ENCODE data around the gene ATP6V1G2. TPM values are rescaled to one million over a fixed set of nuclear protein-coding genes. Genes with fewer than 3 reads are reported as not detected.

Gene ATP6V1G2
- polyA plus RNA-seq, 3 donors = 0.41 TPM; not detected in 2

DNA sequence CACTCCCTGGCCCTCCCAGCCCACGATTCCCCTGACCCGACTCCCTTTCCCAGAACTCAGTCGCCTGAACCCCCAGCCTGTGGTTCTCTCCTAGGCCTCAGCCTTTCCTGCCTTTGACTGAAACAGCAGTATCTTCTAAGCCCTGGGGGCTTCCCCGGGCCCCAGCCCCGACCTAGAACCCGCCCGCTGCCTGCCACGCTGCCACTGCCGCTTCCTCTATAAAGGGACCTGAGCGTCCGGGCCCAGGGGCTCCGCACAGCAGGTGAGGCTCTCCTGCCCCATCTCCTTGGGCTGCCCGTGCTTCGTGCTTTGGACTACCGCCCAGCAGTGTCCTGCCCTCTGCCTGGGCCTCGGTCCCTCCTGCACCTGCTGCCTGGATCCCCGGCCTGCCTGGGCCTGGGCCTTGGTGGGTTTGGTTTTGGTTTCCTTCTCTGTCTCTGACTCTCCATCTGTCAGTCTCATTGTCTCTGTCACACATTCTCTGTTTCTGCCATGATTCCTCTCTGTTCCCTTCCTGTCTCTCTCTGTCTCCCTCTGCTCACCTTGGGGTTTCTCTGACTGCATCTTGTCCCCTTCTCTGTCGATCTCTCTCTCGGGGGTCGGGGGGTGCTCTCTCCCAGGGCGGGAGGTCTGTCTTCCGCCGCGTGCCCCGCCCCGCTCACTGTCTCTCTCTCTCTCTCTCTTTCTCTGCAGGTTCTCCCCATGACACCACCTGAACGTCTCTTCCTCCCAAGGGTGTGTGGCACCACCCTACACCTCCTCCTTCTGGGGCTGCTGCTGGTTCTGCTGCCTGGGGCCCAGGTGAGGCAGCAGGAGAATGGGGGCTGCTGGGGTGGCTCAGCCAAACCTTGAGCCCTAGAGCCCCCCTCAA lies 25.9 kb upstream of the ATP6V1G2 start, which contains the start of gene LTA:
Gene LTA (plus strand): TSS at position 249 of the 871 bp plus-strand sequence. CDS start 454 bp downstream, at position 703.
- DNase-seq = no peak
- Histone ChIP-seq H2AFZ (ENCODE audit: insufficient read depth, low read depth, low read length, poor library complexity, severe bottlenecking) (no peak within 1 kb of the TSS), H3K4me1 (ENCODE audit: control insufficient read depth in 1 of 2, insufficient read depth in 2 of 2, low read length in 2 of 2) (peaks cover 54 to 58% of the 10 kb centered on the region in 2 donors), H3K9me3 (replicated peaks in 1 of 2; ENCODE audit: control insufficient read depth in 1 of 2, insufficient read depth in 1 of 2, low read length in 2 of 2) (no peaks in the 10 kb centered on the region), H3K27me3 (ENCODE audit: control insufficient read depth in 2 of 2, insufficient read depth in 2 of 2, low read length in 2 of 2) (no peaks in the 10 kb centered on the region), H4K20me1 (ENCODE audit: insufficient read depth, low read length) (peaks cover 17% of the 10 kb centered on the region), H3K4me2 (replicated peaks; ENCODE audit: extremely low read depth, low read length, poor library complexity, severe bottlenecking) (no peak within 1 kb of the TSS), H3K4me3 (replicated peaks in 1 of 3; ENCODE audit: low read depth in 2 of 3, low read length in 3 of 3) (no peak within 1 kb of the TSS), H3K9ac (ENCODE audit: insufficient read depth, low read length, poor library complexity, severe bottlenecking) (no peak within 1 kb of the TSS), H3K36me3 (replicated peaks in 1 of 2; ENCODE audit: control insufficient read depth in 1 of 2, insufficient read depth in 2 of 2, low read length in 2 of 2) (peaks cover 5 to 7% of the 10 kb centered on the region in 2 donors), H3K27ac (ENCODE audit: low read depth in 1 of 2, low read length in 2 of 2) (no peak within 1 kb of the TSS), H3K79me2 (ENCODE audit: insufficient read depth, low read length) (peaks cover 21% of the 10 kb centered on the region)
- H3K4me3 Mint-ChIP-seq = peak within 1 kb of the TSS in 1 of 2 donors; percentile 65
- peaks cover 15 to 16% of the 10 kb centered on the region in 2 donors for H3K36me3 Mint-ChIP-seq
- peaks cover 1 to 5% (median 3%) of the 10 kb centered on the region in 3 donors for H3K27me3 Mint-ChIP-seq (ENCODE audit: low read depth in 3 of 3)
- peak within 1 kb of the TSS in 4 of 7 donors; percentile 0 to 90 (median 69) for H3K27ac Mint-ChIP-seq
- TF ChIP-seq, protein P1, sequence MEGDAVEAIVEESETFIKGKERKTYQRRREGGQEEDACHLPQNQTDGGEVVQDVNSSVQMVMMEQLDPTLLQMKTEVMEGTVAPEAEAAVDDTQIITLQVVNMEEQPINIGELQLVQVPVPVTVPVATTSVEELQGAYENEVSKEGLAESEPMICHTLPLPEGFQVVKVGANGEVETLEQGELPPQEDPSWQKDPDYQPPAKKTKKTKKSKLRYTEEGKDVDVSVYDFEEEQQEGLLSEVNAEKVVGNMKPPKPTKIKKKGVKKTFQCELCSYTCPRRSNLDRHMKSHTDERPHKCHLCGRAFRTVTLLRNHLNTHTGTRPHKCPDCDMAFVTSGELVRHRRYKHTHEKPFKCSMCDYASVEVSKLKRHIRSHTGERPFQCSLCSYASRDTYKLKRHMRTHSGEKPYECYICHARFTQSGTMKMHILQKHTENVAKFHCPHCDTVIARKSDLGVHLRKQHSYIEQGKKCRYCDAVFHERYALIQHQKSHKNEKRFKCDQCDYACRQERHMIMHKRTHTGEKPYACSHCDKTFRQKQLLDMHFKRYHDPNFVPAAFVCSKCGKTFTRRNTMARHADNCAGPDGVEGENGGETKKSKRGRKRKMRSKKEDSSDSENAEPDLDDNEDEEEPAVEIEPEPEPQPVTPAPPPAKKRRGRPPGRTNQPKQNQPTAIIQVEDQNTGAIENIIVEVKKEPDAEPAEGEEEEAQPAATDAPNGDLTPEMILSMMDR (IDR thresholded peaks at IDR 0.05) = no peak
- peaks cover 72% of the 10 kb centered on the region for H3K4me1 Mint-ChIP-seq
- intact Hi-C loops (cut with micrococcal nuclease) = no loop called here
- H3K9me3 Mint-ChIP-seq = peaks cover 0 to 3% (median 0%) of the 10 kb centered on the region in 7 donors
- 77% methylated on average over 18 of the region's 27 CpGs for WGBS (ENCODE audit: insufficient coverage)

DNA sequence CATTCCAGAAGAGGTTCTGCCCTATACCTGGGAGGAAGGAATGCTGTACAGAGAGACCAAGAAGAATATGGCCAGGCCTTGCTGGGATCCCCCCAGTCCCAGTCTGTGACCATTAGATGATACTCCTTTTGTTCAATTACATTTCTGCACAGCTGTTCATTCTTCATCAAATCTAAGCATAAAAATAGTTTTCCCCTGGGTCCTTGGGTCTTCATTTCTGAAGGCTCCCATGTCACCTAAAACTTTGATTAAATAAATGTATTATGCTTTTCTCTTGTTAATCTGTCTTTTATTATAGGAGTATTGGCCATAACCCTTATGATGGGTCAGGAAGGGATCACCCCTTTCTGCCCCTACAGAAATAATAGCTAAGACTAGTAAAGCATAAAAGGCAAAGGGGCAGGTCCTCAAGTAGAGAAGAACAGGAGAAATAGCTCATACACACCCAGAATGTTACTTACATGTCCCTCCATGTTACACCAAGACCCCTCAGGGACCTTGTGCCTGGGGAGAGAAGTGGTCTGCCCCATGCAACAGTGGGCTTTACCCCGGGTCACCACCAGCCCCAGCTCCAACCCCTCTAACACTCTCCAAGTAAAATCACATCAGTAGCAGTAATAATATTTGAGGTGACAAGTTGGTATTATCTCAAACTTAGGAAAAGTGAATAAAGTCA lies 23.6 kb upstream of the ATP6V1G2 start:
- Mint-ChIP-seq H3K27me3 (ENCODE audit: low read depth in 3 of 3) (peaks cover 1 to 5% (median 3%) of the 10 kb centered on the region in 3 donors), H3K9me3 (peaks cover 0 to 2% (median 0%) of the 10 kb centered on the region in 7 donors), H3K36me3 (peaks cover 3 to 4% of the 10 kb centered on the region in 2 donors), H3K27ac (peak overlapping the region in 3 of 7 donors; percentile 97 to 99 (median 98)), H3K4me3 (no peak overlapping the region), H3K4me1 (peaks cover 58% of the 10 kb centered on the region)
- no peaks in the 10 kb centered on the region for H4K20me1 ChIP-seq (ENCODE audit: insufficient read depth, low read length)
- intact Hi-C loops (cut with micrococcal nuclease) = no loop called here
- peaks cover 36 to 38% of the 10 kb centered on the region in 2 donors for H3K4me1 ChIP-seq (ENCODE audit: control insufficient read depth in 1 of 2, insufficient read depth in 2 of 2, low read length in 2 of 2)
- H3K27ac ChIP-seq (ENCODE audit: low read depth in 1 of 2, low read length in 2 of 2) = no peak overlapping the region
- TF ChIP-seq, protein P1 (IDR thresholded peaks at IDR 0.05) = no peak
- H3K36me3 ChIP-seq (replicated peaks in 1 of 2; ENCODE audit: control insufficient read depth in 1 of 2, insufficient read depth in 2 of 2, low read length in 2 of 2) = no peaks in the 10 kb centered on the region
- WGBS (ENCODE audit: insufficient coverage) = no CpG with 5 or more reads among the region's 1 CpG
- H3K4me2 ChIP-seq (replicated peaks; ENCODE audit: extremely low read depth, low read length, poor library complexity, severe bottlenecking) = no peak overlapping the region
- no peak overlapping the region for H3K9ac ChIP-seq (ENCODE audit: insufficient read depth, low read length, poor library complexity, severe bottlenecking)
- no peaks in the 10 kb centered on the region for H3K27me3 ChIP-seq (ENCODE audit: control insufficient read depth in 2 of 2, insufficient read depth in 2 of 2, low read length in 2 of 2)
- no peak for DNase-seq
- H3K4me3 ChIP-seq (replicated peaks in 1 of 3; ENCODE audit: low read depth in 2 of 3, low read length in 3 of 3) = no peak overlapping the region
- no peaks in the 10 kb centered on the region for H3K9me3 ChIP-seq (replicated peaks in 1 of 2; ENCODE audit: control insufficient read depth in 1 of 2, insufficient read depth in 1 of 2, low read length in 2 of 2)
- no peak overlapping the region for H2AFZ ChIP-seq (ENCODE audit: insufficient read depth, low read depth, low read length, poor library complexity, severe bottlenecking)
- no peaks in the 10 kb centered on the region for H3K79me2 ChIP-seq (ENCODE audit: insufficient read depth, low read length)
